ENCODE measurements around the gene BCL7A.

- TF ChIP-seq EP300 (IDR thresholded peaks at IDR 0.05) = no peak
- no peak for TF ChIP-seq CTCF (IDR thresholded peaks at IDR 0.05)
Observed at GRCh38 chr12:122048151-122048550, 26.5 kb downstream of the BCL7A start.

Data from gastroesophageal sphincter (tissue), 3 donors.